Uterus (tissue), 4 donors: Measurements from ENCODE around the gene MALAT1. TPM values are rescaled to one million over a fixed set of nuclear protein-coding genes. Genes with fewer than 3 reads are reported as not detected.

Source experiments
- DNase-seq, 2 donors: peaks; one replicate each; pipeline ENCODE4 v3.0.0-alpha.2; 2019 to 2020
- H3K27ac ChIP-seq, 2 donors: fragments of 200-600 bp; sonication (generic); 1 replicate in 1 of 2; 2 replicates in 1 of 2; pipeline ENCODE4 v1.5.1; 2016 to 2018
- H3K27me3 ChIP-seq, 2 donors: fragments of 200-600 bp; sonication (generic); one replicate each; pipeline ENCODE4 v1.5.1; 2018 to 2019; ENCODE audit warnings: control low read depth in 1 of 2
- H3K36me3 ChIP-seq, 2 donors: fragments of 200-600 bp; sonication (generic); one replicate each; pipeline ENCODE4 v1.5.1; 2019; ENCODE audit warnings: control low read depth in 1 of 2
- H3K4me1 ChIP-seq, 2 donors: fragments of 200-600 bp; sonication (generic); one replicate each; pipeline ENCODE4 v1.5.1; 2018 to 2019; ENCODE audit warnings: control low read depth in 1 of 2
- H3K4me3 ChIP-seq, 2 donors: fragments of 200-600 bp; sonication (generic); 1 replicate in 1 of 2; 2 replicates in 1 of 2; pipeline ENCODE4 v1.5.1; 2018 to 2019; ENCODE audit warnings: mild to moderate bottlenecking in 1 of 2
- H3K9me3 ChIP-seq, 2 donors: fragments of 200-600 bp; sonication (generic); one replicate each; pipeline ENCODE4 v1.5.1; 2019; ENCODE audit warnings: control low read depth in 1 of 2
- CTCF ChIP-seq, 4 experiments: fragments of 200-600 bp in 2 of 4; fragments of 450-650 bp in 2 of 4; sonication (generic) in 2 of 4; IDR thresholded peaks; one replicate each; pipeline ENCODE4 v1.5.1; 2016 to 2019; ENCODE audit warnings: antibody characterized with exemption in 4 of 4, mild to moderate bottlenecking in 2 of 4, moderate library complexity in 1 of 4
- POLR2A ChIP-seq, 2 donors: fragments of 450-650 bp; IDR thresholded peaks; one replicate each; pipeline ENCODE4 v1.6.1; 2016; ENCODE audit warnings: antibody characterized with exemption in 2 of 2, mild to moderate bottlenecking in 1 of 2, moderate library complexity in 1 of 2
- intact Hi-C: fragments of 100-400 bp; cut with DNase I; formaldehyde crosslinking; loops from one replicate; pipeline ENCODE4 v1.15.1; 2023; ENCODE audit warnings: low total_unique reads
- total RNA-seq, 4 donors: library from RNA; depleted of rRNA in 3 of 4; stranded (reverse); fragments of >200 nt in 3 of 4; gene quantifications; one replicate each; pipeline versions ENCODE4 v1.1.0 to v1.2.4, GENCODE V29; 2014 to 2023
- donor health status: DM: yes; HTN: yes; CAD: no.

The MALAT1 gene
- total RNA-seq, 4 donors from 2014 or later: 6,732 to 19,335 (median 13,886) TPM

- Histone ChIP-seq H3K36me3 (no peaks in the 10 kb centered on the region), H3K4me1 (peaks cover 10 to 12% of the 10 kb centered on the region in 2 donors), H3K27ac (peak overlapping the region; percentile 90 to 93), H3K9me3 (no peaks in the 10 kb centered on the region), H3K4me3 (no peak overlapping the region), H3K27me3 (no peaks in the 10 kb centered on the region)
- no peak for TF ChIP-seq CTCF (IDR thresholded peaks at IDR 0.05)
- no peak for TF ChIP-seq POLR2A (IDR thresholded peaks at IDR 0.05)
- DNase-seq: peak in 1 of 2 donors; percentile 42
- intact Hi-C loops: loop anchor here (10.0 kb wide), 1 partner anchor 46 kb away; no protein-coding TSS in a partner anchor
These were observed 40.3 kb downstream of the MALAT1 start for GRCh38 chr11:65538915-65539743.

DNA sequence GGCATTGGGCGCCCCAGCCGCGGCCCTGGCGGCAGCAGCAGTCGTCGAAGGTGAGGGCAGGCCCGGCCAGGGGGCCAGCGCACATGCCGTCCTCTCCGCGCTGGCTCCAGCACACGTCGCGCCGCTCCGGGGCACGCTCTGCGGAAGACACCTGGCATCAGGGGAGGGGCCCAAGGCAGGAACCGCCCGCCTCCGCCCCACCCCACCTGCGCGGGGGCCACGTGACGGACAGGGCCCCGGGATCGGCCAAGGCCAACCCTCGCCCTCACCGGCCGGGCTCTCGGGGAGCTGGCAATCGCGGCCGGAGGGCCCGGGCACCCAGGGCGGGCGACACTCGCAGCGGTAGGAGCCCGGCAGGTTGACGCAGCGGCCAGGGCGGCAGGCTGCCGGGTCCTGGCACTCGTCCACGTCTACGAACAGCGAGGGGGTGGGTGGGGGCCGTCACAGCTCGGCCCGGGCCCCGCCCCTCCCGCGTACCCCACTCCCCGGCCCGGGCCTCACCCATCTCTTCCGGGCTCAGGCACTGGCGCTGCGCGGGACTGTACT, 41.0 kb downstream of the MALAT1 start:
- intact Hi-C loops: loop anchor here (10.0 kb wide), 1 partner anchor 45 kb away; no protein-coding TSS in a partner anchor
- no peaks in the 10 kb centered on the region for H3K36me3 ChIP-seq
- TF ChIP-seq POLR2A (IDR thresholded peaks at IDR 0.05) (no peak), CTCF (IDR thresholded peaks at IDR 0.05) (peak in 2 of 4 experiments; percentile 53 to 80)
- H3K9me3 ChIP-seq: no peaks in the 10 kb centered on the region
- peaks cover 10 to 12% of the 10 kb centered on the region in 2 donors for H3K4me1 ChIP-seq
- no peak for DNase-seq
- no peaks in the 10 kb centered on the region for H3K27me3 ChIP-seq
- H3K27ac ChIP-seq: peak overlapping the region; percentile 90 to 93
- H3K4me3 ChIP-seq: peak overlapping the region; percentile 37 to 48

DNA sequence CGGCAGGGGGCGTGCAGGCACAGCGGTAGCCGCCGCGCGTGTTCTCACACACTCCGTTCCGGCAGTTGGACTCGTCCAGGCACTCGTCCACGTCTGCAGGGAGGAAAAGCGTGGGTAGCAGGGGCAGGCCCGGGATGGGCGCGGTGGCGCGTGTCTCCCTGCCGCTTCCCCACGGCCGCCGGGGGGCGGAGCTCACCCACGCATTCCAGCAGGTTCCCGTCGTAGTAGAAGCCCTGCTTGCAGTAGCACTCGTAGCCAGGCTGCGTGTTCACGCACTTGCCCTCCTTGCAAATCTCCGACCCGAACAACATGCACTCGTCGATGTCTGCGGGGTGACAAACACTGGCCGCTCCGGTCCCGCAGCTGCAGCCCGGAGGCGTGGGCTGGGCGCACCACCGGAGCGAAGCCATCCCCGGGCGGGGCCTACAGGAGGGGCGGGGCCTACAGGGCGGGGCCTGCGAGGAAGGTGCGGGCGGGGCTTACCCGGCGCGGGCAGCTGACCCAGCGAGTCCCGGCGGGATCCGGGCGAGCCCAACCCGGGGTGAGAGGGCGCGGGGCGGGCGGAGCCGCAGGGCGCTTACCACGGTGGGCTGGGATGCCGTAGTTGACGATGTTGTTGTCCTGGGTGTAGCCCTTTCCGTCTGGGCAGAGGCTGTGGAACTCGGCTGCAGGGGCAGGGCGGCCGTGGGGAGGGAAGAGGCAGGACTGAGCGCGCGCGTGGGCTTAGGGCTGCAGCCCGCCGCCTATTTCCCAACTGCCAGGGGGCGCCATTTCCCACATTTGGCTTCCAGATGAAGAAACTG, 41.6 kb downstream of the MALAT1 start:
- peak; percentile 89 to 92 for DNase-seq
- Histone ChIP-seq H3K4me3 (peak overlapping the region; percentile 37 to 48), H3K27ac (peak overlapping the region; percentile 90 to 93), H3K4me1 (peaks cover 10 to 12% of the 10 kb centered on the region in 2 donors), H3K9me3 (no peaks in the 10 kb centered on the region), H3K36me3 (no peaks in the 10 kb centered on the region), H3K27me3 (no peaks in the 10 kb centered on the region)
- intact Hi-C loops: no loop called here
- TF ChIP-seq CTCF (IDR thresholded peaks at IDR 0.05): peak; percentile 88 to 96 (median 94)
- TF ChIP-seq POLR2A (IDR thresholded peaks at IDR 0.05): peak; percentile 25 to 41

DNA sequence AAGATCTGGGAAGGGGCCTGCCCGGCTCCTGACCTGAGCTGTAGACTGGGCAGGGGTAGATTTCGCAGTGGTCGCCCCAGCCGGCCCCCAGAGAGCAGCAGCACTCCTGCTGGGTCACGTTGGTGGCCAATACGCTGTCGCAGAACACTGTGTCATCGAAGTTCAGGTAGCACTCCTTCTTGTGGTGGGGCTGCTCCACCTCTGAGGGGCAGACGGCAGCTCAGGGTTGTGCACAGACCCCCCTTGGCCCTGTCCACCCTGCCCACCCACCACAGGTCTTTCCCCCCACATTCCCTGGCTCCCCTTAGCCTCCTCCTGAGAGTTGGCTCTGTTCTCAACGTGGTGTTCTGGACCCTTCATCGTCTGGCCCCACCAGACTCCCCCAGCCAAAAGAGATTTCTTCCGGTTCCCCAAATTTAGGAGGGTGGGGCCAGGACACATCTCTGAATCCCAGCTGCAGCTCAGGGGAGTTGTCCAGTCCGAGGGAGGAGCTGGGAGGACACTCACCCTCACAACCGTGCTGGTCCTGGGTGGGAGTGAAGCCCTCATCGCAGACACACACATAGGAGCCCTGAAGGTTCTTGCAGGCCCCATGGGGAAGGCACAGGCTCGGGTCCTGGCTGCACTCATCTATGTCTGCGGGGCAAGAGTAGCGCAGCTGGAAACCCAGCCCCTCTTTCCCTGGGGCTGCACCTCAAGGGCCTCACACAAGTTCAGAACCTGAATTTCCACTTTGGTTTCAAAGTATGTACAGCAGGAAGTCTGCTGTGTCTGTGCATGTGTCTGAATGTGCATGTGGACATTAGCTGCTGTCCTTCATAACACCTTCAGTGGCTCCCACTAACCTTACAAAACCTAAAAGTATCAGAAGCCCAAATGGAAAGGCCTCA, 42.5 kb downstream of the MALAT1 start:
- Histone ChIP-seq H3K27ac (peak overlapping the region; percentile 90 to 93), H3K27me3 (no peaks in the 10 kb centered on the region), H3K36me3 (no peaks in the 10 kb centered on the region), H3K9me3 (no peaks in the 10 kb centered on the region), H3K4me3 (peak overlapping the region; percentile 37 to 48), H3K4me1 (peaks cover 10 to 12% of the 10 kb centered on the region in 2 donors)
- intact Hi-C loops: no loop called here
- TF ChIP-seq CTCF (IDR thresholded peaks at IDR 0.05): no peak
- no peak for TF ChIP-seq POLR2A (IDR thresholded peaks at IDR 0.05)
- no peak for DNase-seq
